ENCODE measurements around the gene USP7. TPM values are rescaled to one million over a fixed set of nuclear protein-coding genes. Genes with fewer than 3 reads are reported as not detected.

The USP7 gene
- total RNA-seq, 1 donor from 2014 or later: 57.9 TPM

GRCh38 chr16:8963010-8963820 lies 491 bp downstream of the USP7 start:
- peaks cover 39 to 42% (median 42%) of the 10 kb centered on the region in 3 donors for H3K4me1 ChIP-seq (ENCODE audit: control insufficient read depth in 3 of 3, insufficient read depth in 3 of 3, low read length in 3 of 3)

GRCh38 chr16:8962393-8963009 lies 1.2 kb downstream of the USP7 start:
- peak overlapping the region; percentile 63 to 86 (median 78) for H3K9ac ChIP-seq (ENCODE audit: low read depth in 1 of 3, low read length in 3 of 3)
- peaks cover 45 to 50% (median 48%) of the 10 kb centered on the region in 3 donors for H3K4me1 ChIP-seq (ENCODE audit: control insufficient read depth in 3 of 3, insufficient read depth in 3 of 3, low read length in 3 of 3)
- H3K27ac ChIP-seq (ENCODE audit: low read depth, low read length): no peak overlapping the region
- no peaks in the 10 kb centered on the region for H3K36me3 ChIP-seq (ENCODE audit: control insufficient read depth in 3 of 3, insufficient read depth in 3 of 3, low read length in 3 of 3)
- peak overlapping the region; percentile 74 to 79 (median 74) for H3K4me3 ChIP-seq (ENCODE audit: low read length in 3 of 3)
- H3K27me3 ChIP-seq (ENCODE audit: control insufficient read depth in 3 of 3, insufficient read depth in 3 of 3, low read length in 3 of 3): no peaks in the 10 kb centered on the region
- no peaks in the 10 kb centered on the region for H3K9me3 ChIP-seq (ENCODE audit: control insufficient read depth in 3 of 3, low read length in 3 of 3)

More at GRCh38 chr16:8963010-8963820, 491 bp downstream of the USP7 start:
- H3K9ac ChIP-seq (ENCODE audit: low read depth in 1 of 3, low read length in 3 of 3): peak overlapping the region in 2 of 3 donors; percentile 78 to 86
- H3K36me3 ChIP-seq (ENCODE audit: control insufficient read depth in 3 of 3, insufficient read depth in 3 of 3, low read length in 3 of 3): no peaks in the 10 kb centered on the region
- no peaks in the 10 kb centered on the region for H3K9me3 ChIP-seq (ENCODE audit: control insufficient read depth in 3 of 3, low read length in 3 of 3)
- H3K4me3 ChIP-seq (ENCODE audit: low read length in 3 of 3): peak overlapping the region; percentile 74 to 79 (median 74)
- H3K27ac ChIP-seq (ENCODE audit: low read depth, low read length): no peak overlapping the region
- H3K27me3 ChIP-seq (ENCODE audit: control insufficient read depth in 3 of 3, insufficient read depth in 3 of 3, low read length in 3 of 3): no peaks in the 10 kb centered on the region

- Histone ChIP-seq H3K4me1 (ENCODE audit: control insufficient read depth in 3 of 3, insufficient read depth in 3 of 3, low read length in 3 of 3) (peaks cover 51 to 56% (median 54%) of the 10 kb centered on the region in 3 donors), H3K36me3 (ENCODE audit: control insufficient read depth in 3 of 3, insufficient read depth in 3 of 3, low read length in 3 of 3) (no peaks in the 10 kb centered on the region), H3K4me3 (ENCODE audit: low read length in 3 of 3) (peak overlapping the region; percentile 74 to 79 (median 74)), H3K27ac (ENCODE audit: low read depth, low read length) (no peak overlapping the region), H3K9me3 (ENCODE audit: control insufficient read depth in 3 of 3, low read length in 3 of 3) (no peaks in the 10 kb centered on the region), H3K27me3 (ENCODE audit: control insufficient read depth in 3 of 3, insufficient read depth in 3 of 3, low read length in 3 of 3) (no peaks in the 10 kb centered on the region), H3K9ac (ENCODE audit: low read depth in 1 of 3, low read length in 3 of 3) (peak overlapping the region; percentile 63 to 86 (median 78))
Observed at GRCh38 chr16:8961811-8962390, 1.8 kb downstream of the USP7 start.

GRCh38 chr16:8960788-8961109 lies 3.0 kb downstream of the USP7 start:
- H3K4me3 ChIP-seq (ENCODE audit: low read length in 3 of 3): peak overlapping the region in 2 of 3 donors; percentile 13 to 51
- no peaks in the 10 kb centered on the region for H3K9me3 ChIP-seq (ENCODE audit: control insufficient read depth in 3 of 3, low read length in 3 of 3)
- H3K27me3 ChIP-seq (ENCODE audit: control insufficient read depth in 3 of 3, insufficient read depth in 3 of 3, low read length in 3 of 3): no peaks in the 10 kb centered on the region
- no peaks in the 10 kb centered on the region for H3K36me3 ChIP-seq (ENCODE audit: control insufficient read depth in 3 of 3, insufficient read depth in 3 of 3, low read length in 3 of 3)
- peaks cover 62 to 67% (median 64%) of the 10 kb centered on the region in 3 donors for H3K4me1 ChIP-seq (ENCODE audit: control insufficient read depth in 3 of 3, insufficient read depth in 3 of 3, low read length in 3 of 3)
- H3K27ac ChIP-seq (ENCODE audit: low read depth, low read length): no peak overlapping the region
- H3K9ac ChIP-seq (ENCODE audit: low read depth in 1 of 3, low read length in 3 of 3): peak overlapping the region in 2 of 3 donors; percentile 20 to 63

GRCh38 chr16:8959921-8960787 lies 3.6 kb downstream of the USP7 start:
- peaks cover 64 to 68% (median 66%) of the 10 kb centered on the region in 3 donors for H3K4me1 ChIP-seq (ENCODE audit: control insufficient read depth in 3 of 3, insufficient read depth in 3 of 3, low read length in 3 of 3)
- H3K4me3 ChIP-seq (ENCODE audit: low read length in 3 of 3): peak overlapping the region; percentile 20 to 51 (median 23)
- no peaks in the 10 kb centered on the region for H3K27me3 ChIP-seq (ENCODE audit: control insufficient read depth in 3 of 3, insufficient read depth in 3 of 3, low read length in 3 of 3)
- no peaks in the 10 kb centered on the region for H3K36me3 ChIP-seq (ENCODE audit: control insufficient read depth in 3 of 3, insufficient read depth in 3 of 3, low read length in 3 of 3)
- H3K9ac ChIP-seq (ENCODE audit: low read depth in 1 of 3, low read length in 3 of 3): peak overlapping the region; percentile 16 to 63 (median 20)
- no peaks in the 10 kb centered on the region for H3K9me3 ChIP-seq (ENCODE audit: control insufficient read depth in 3 of 3, low read length in 3 of 3)
- no peak overlapping the region for H3K27ac ChIP-seq (ENCODE audit: low read depth, low read length)

- Histone ChIP-seq H3K27me3 (ENCODE audit: control insufficient read depth in 3 of 3, insufficient read depth in 3 of 3, low read length in 3 of 3) (no peaks in the 10 kb centered on the region), H3K36me3 (ENCODE audit: control insufficient read depth in 3 of 3, insufficient read depth in 3 of 3, low read length in 3 of 3) (no peaks in the 10 kb centered on the region), H3K4me3 (ENCODE audit: low read length in 3 of 3) (peak overlapping the region; percentile 38 to 60 (median 52)), H3K9ac (ENCODE audit: low read depth in 1 of 3, low read length in 3 of 3) (peak overlapping the region in 2 of 3 donors; percentile 50 to 64), H3K9me3 (ENCODE audit: control insufficient read depth in 3 of 3, low read length in 3 of 3) (no peaks in the 10 kb centered on the region), H3K27ac (ENCODE audit: low read depth, low read length) (peak overlapping the region; percentile 45), H3K4me1 (ENCODE audit: control insufficient read depth in 3 of 3, insufficient read depth in 3 of 3, low read length in 3 of 3) (peaks cover 65 to 67% (median 66%) of the 10 kb centered on the region in 3 donors)
Observed at GRCh38 chr16:8958344-8959167, 5.2 kb downstream of the USP7 start.

GRCh38 chr16:8957509-8958157 lies 6.1 kb downstream of the USP7 start:
- H3K9me3 ChIP-seq (ENCODE audit: control insufficient read depth in 3 of 3, low read length in 3 of 3): no peaks in the 10 kb centered on the region
- H3K4me3 ChIP-seq (ENCODE audit: low read length in 3 of 3): peak overlapping the region in 2 of 3 donors; percentile 52 to 60
- peak overlapping the region; percentile 45 for H3K27ac ChIP-seq (ENCODE audit: low read depth, low read length)
- peak overlapping the region in 1 of 3 donors; percentile 64 for H3K9ac ChIP-seq (ENCODE audit: low read depth in 1 of 3, low read length in 3 of 3)
- H3K36me3 ChIP-seq (ENCODE audit: control insufficient read depth in 3 of 3, insufficient read depth in 3 of 3, low read length in 3 of 3): no peaks in the 10 kb centered on the region
- H3K27me3 ChIP-seq (ENCODE audit: control insufficient read depth in 3 of 3, insufficient read depth in 3 of 3, low read length in 3 of 3): no peaks in the 10 kb centered on the region
- peaks cover 68 to 74% (median 71%) of the 10 kb centered on the region in 3 donors for H3K4me1 ChIP-seq (ENCODE audit: control insufficient read depth in 3 of 3, insufficient read depth in 3 of 3, low read length in 3 of 3)

GRCh38 chr16:8957063-8957397 lies 6.7 kb downstream of the USP7 start:
- no peaks in the 10 kb centered on the region for H3K9me3 ChIP-seq (ENCODE audit: control insufficient read depth in 3 of 3, low read length in 3 of 3)
- peak overlapping the region in 1 of 3 donors; percentile 8 for H3K4me3 ChIP-seq (ENCODE audit: low read length in 3 of 3)
- H3K36me3 ChIP-seq (ENCODE audit: control insufficient read depth in 3 of 3, insufficient read depth in 3 of 3, low read length in 3 of 3): no peaks in the 10 kb centered on the region
- H3K27me3 ChIP-seq (ENCODE audit: control insufficient read depth in 3 of 3, insufficient read depth in 3 of 3, low read length in 3 of 3): no peaks in the 10 kb centered on the region
- H3K9ac ChIP-seq (ENCODE audit: low read depth in 1 of 3, low read length in 3 of 3): no peak overlapping the region
- H3K27ac ChIP-seq (ENCODE audit: low read depth, low read length): no peak overlapping the region
- peaks cover 68 to 74% (median 72%) of the 10 kb centered on the region in 3 donors for H3K4me1 ChIP-seq (ENCODE audit: control insufficient read depth in 3 of 3, insufficient read depth in 3 of 3, low read length in 3 of 3)

All from skeletal muscle tissue (tissue), 4 donors.